Parathyroid adenoma (tissue), 2 donors: ENCODE measurements around the gene PARVB.

ENCODE experiments used
- H2AFZ ChIP-seq: fragments of 300-600 bp; sonication (generic); one replicate; pipeline ENCODE4 v1.7.0; 2017; ENCODE audit warnings: antibody characterized with exemption, mild to moderate bottlenecking
- H3K27ac ChIP-seq: fragments of 300-600 bp; sonication (generic); one replicate; pipeline ENCODE4 v1.7.0; 2017
- H3K27me3 ChIP-seq: fragments of 300-600 bp; sonication (generic); one replicate; pipeline ENCODE4 v1.7.0; 2017; ENCODE audit warnings: low read length; ENCODE audit not compliant: control insufficient read depth, insufficient read depth
- H3K36me3 ChIP-seq: fragments of 300-600 bp; sonication (generic); one replicate; pipeline ENCODE4 v1.7.0; 2017; ENCODE audit warnings: low read length; ENCODE audit not compliant: control insufficient read depth, insufficient read depth
- H3K4me1 ChIP-seq: fragments of 300-600 bp; sonication (generic); one replicate; pipeline ENCODE4 v1.7.0; 2017; ENCODE audit warnings: control low read depth
- H3K4me2 ChIP-seq: fragments of 300-600 bp; sonication (generic); one replicate; pipeline ENCODE4 v1.7.0; 2017; ENCODE audit warnings: low read length
- H3K4me3 ChIP-seq: fragments of 300-600 bp; sonication (generic); one replicate; pipeline ENCODE4 v1.7.0; 2017; ENCODE audit warnings: low read depth, low read length
- H3K79me2 ChIP-seq: fragments of 300-600 bp; sonication (generic); one replicate; pipeline ENCODE4 v1.7.0; 2017; ENCODE audit warnings: control low read depth
- H3K9ac ChIP-seq: fragments of 300-600 bp; sonication (generic); one replicate; pipeline ENCODE4 v1.7.0; 2017; ENCODE audit warnings: mild to moderate bottlenecking
- H3K9me3 ChIP-seq: fragments of 300-600 bp; sonication (generic); one replicate; pipeline ENCODE4 v1.7.0; 2017; ENCODE audit warnings: low read length; ENCODE audit not compliant: control insufficient read depth
- TF ChIP-seq, protein P1 (sequence below): fragments of 300-600 bp; sonication (generic); IDR thresholded peaks from one replicate; pipeline ENCODE4 v1.7.0; 2017; ENCODE audit warnings: antibody characterized with exemption, mild to moderate bottlenecking
- donor health status: primary hyperparathyroidism.

Gene PARVB

DNA sequence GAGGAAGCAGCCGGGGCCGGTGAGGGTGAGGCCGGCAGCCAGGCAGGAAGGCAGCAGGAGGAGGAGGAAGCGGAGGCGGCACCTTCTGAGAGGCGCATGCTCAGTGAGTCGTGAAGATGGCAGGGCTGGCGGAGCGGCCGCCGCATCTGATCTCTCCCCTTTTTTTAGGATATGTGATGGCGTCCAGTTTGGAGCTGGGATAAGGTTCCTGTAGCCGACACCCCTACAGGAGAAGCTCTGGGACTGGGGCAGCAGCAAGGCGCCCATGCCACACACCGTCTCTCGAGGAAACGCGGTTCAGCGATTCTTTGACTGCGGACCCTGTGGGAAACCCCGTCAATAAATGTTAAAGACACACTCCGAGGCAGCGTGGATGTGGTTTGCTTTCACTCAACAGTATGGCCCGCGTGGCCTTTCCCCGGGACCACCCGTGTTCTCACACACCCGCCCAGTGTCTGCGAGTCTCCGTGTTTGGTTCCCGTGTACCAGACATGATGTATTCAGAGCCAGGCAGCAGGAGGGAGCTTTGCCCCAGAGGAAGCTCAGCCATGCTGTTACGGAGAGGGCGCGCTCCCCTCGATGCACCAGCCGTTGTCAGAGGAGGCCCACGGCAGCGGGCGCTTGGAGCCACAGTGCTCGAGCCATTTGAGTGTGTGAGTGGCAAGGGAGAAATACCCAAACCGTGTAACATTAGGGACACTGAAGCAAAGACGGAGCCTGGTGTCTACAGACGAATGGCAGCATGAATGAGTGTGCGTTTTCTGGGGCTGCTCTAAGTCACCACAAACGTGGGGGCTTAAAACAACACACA, 27.7 kb upstream of the PARVB start:
- H3K4me1 ChIP-seq: peaks cover 14% of the 10 kb centered on the region
- H3K36me3 ChIP-seq: no peaks in the 10 kb centered on the region
- no peaks in the 10 kb centered on the region for H3K79me2 ChIP-seq
- no peaks in the 10 kb centered on the region for H3K27me3 ChIP-seq
- H3K9me3 ChIP-seq: no peaks in the 10 kb centered on the region
- TF ChIP-seq, protein P1, sequence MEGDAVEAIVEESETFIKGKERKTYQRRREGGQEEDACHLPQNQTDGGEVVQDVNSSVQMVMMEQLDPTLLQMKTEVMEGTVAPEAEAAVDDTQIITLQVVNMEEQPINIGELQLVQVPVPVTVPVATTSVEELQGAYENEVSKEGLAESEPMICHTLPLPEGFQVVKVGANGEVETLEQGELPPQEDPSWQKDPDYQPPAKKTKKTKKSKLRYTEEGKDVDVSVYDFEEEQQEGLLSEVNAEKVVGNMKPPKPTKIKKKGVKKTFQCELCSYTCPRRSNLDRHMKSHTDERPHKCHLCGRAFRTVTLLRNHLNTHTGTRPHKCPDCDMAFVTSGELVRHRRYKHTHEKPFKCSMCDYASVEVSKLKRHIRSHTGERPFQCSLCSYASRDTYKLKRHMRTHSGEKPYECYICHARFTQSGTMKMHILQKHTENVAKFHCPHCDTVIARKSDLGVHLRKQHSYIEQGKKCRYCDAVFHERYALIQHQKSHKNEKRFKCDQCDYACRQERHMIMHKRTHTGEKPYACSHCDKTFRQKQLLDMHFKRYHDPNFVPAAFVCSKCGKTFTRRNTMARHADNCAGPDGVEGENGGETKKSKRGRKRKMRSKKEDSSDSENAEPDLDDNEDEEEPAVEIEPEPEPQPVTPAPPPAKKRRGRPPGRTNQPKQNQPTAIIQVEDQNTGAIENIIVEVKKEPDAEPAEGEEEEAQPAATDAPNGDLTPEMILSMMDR: no peak
- H3K4me2 ChIP-seq: peak overlapping the region; percentile 31
- H3K27ac ChIP-seq: no peak overlapping the region
- no peak overlapping the region for H3K9ac ChIP-seq
- H3K4me3 ChIP-seq: no peak overlapping the region
- no peak overlapping the region for H2AFZ ChIP-seq

DNA sequence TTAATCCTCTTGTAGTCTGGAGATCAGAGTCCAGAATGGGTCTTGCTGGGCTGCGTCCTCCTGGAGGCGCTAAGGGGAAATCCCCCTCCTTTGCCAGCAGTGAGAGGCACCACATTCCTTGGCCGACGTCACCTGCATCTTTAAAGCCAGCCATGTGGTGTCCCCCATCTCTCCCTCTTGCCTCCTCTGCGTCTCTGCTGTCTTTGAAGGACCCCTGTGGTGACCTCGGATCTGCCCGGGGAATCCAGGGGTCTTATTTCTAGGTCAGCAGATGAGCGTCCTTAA, 27.2 kb upstream of the PARVB start:
- no peak overlapping the region for H3K9ac ChIP-seq
- H3K4me2 ChIP-seq: no peak overlapping the region
- H3K4me3 ChIP-seq: no peak overlapping the region
- no peak overlapping the region for H2AFZ ChIP-seq
- TF ChIP-seq, protein P1: no peak
- peaks cover 14% of the 10 kb centered on the region for H3K4me1 ChIP-seq
- H3K9me3 ChIP-seq: no peaks in the 10 kb centered on the region
- H3K36me3 ChIP-seq: no peaks in the 10 kb centered on the region
- no peaks in the 10 kb centered on the region for H3K79me2 ChIP-seq
- no peaks in the 10 kb centered on the region for H3K27me3 ChIP-seq
- H3K27ac ChIP-seq: no peak overlapping the region

DNA sequence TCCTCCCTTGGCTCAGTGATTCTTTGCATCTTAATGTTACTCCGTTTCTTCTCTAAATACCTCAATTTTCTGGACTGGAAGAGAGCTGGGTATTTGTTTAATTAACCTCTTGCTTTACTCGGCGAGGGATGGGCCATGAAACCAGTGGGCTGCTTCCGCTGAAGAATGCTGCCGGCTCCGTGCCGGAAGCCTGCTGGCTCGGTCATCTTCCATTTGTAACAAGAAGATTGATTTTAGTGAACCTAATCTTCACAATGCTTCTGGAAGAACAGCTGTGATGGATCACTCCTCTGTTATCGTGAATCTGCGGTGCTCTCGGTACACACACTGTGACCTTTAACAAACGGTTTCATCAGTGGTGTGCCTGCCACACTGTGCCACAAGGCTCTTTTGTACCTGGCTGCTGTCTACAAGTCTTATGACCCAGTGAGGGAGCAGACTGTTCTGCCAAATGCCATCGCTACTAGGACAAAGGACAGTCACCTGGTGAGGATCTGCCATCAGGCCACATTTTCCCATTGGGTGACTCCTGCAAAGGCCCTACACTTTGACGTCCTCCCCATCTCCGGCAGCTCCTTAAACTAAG, 25.3 kb upstream of the PARVB start:
- H3K27me3 ChIP-seq: no peaks in the 10 kb centered on the region
- TF ChIP-seq, protein P1: no peak
- H3K9ac ChIP-seq: no peak overlapping the region
- no peak overlapping the region for H3K27ac ChIP-seq
- H3K4me1 ChIP-seq: peaks cover 5% of the 10 kb centered on the region
- H3K9me3 ChIP-seq: no peaks in the 10 kb centered on the region
- H3K4me3 ChIP-seq: no peak overlapping the region
- H2AFZ ChIP-seq: no peak overlapping the region
- H3K4me2 ChIP-seq: no peak overlapping the region
- no peaks in the 10 kb centered on the region for H3K79me2 ChIP-seq
- no peaks in the 10 kb centered on the region for H3K36me3 ChIP-seq

DNA sequence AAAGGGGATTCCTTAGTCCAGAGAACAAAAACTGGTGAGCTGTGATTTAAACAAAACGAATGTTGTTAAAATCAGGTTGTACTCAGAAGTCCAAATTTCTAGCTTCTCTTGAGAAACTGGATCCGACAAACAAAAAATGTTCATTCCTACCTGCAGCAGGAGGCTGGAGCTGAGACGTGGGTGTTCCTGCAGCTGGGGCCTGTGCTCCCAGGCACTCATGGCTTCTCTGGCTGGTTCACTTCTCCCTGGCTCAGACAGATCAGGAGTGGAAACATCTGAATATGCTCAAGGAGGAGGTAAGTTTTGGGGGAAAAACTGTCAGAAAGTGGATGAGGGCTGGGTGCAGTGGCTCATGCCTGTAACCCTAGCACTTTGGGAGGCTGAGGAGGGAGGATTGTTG, 24.7 kb upstream of the PARVB start:
- H3K4me3 ChIP-seq: no peak overlapping the region
- H3K27ac ChIP-seq: no peak overlapping the region

More for the DNA sequence above, 24.7 kb upstream of the PARVB start:
- Histone ChIP-seq H3K4me2 (no peak overlapping the region), H3K36me3 (no peaks in the 10 kb centered on the region), H3K9ac (no peak overlapping the region), H3K9me3 (no peaks in the 10 kb centered on the region), H3K79me2 (no peaks in the 10 kb centered on the region), H3K27me3 (no peaks in the 10 kb centered on the region), H2AFZ (no peak overlapping the region), H3K4me1 (peaks cover 2% of the 10 kb centered on the region)
- TF ChIP-seq, protein P1: no peak
